Anterior cingulate cortex (tissue), 58 donors: Measurements from ENCODE around the gene DTNBP1.
A peak's percentile ranks its signal among the peaks of the same experiment; 100 is the strongest.
"Not testable (repeated sequence)": the region's sequence is repeated elsewhere in the genome, so short reads cannot be mapped to it uniquely, and the experiment has no call there.

ENCODE experiments used
- DNase-seq, 58 donors: peaks; one replicate each; lab custom pipeline; 2025; lab: John Stamatoyannopoulos, UW

The DTNBP1 gene

DNA sequence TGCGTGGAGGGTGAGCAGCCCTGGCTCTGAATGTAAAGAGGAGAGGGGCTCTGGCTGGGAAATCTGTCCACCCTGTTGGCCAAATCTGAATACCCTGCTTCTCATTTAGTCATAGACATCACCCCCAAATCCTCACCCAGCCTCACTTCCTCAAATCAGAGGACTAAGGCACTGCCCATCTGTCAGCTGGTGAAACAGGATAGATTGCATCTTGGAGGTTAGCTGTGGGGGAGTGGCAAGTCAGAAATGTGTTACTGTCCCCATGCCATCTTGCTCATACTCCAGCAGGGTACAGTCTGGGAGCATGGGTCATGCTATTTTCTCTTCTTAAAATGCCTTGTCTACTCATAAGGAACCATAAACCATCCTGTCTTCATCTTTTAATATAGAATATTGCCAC lies 9.5 kb upstream of the DTNBP1 start:
- DNase-seq, result no peak

DNA sequence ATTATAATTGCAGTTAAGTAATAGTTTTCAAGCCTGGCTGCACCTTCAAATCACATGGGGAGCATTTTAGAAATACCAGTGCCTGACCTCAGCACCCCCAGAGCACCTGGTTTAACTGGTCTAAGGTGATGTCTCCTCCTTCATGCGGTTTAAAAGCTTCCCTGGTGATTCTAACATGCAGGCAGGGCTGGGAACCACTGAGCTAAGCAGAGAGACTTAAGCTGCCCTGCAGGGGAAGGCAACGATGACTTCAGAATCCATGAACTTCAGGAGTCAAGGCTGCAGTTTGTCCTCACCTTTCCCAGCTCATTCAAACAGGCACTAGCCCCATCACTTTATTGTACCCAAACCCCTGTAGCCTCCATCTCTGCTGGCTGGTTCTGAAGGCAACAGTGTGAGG lies 6.1 kb upstream of the DTNBP1 start:
- DNase-seq, result no peak

DNA sequence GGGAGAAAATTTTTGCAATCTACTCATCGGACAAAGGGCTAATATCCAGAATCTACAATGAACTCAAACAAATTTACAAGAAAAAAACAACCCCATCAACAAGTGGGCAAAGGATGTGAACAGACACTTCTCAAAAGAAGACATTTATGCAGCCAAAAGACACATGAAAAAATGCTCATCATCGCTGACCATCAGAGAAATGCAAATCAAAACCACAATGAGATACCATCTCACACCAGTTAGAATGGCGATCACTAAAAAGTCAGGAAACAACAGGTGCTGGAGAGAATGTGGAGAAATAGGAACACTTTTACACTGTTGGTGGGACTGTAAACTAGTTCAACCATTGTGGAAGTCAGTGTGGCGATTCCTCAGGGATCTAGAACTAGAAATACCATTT lies 4.1 kb upstream of the DTNBP1 start:
- DNase-seq, result not testable (repeated sequence)

DNA sequence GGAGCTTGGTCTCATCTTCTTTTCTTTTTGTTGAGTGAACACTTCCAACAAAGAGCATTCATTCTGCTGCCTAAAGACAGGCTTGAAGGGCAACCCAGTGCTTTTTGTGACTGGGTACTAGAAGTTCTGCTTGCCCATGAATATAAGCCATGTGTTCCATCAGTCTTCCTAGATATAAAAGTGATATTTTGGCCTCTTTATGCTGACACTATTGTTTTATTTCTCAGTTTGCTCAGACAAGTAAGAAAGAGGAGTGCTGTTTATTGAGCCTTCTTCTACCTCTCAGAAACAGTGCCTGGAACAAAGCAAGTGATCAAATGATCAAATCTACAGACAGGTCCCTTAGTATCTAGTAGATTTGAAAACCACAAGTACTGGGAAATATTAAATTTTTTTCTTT lies 2.4 kb upstream of the DTNBP1 start:
- DNase-seq, result no peak

DNA sequence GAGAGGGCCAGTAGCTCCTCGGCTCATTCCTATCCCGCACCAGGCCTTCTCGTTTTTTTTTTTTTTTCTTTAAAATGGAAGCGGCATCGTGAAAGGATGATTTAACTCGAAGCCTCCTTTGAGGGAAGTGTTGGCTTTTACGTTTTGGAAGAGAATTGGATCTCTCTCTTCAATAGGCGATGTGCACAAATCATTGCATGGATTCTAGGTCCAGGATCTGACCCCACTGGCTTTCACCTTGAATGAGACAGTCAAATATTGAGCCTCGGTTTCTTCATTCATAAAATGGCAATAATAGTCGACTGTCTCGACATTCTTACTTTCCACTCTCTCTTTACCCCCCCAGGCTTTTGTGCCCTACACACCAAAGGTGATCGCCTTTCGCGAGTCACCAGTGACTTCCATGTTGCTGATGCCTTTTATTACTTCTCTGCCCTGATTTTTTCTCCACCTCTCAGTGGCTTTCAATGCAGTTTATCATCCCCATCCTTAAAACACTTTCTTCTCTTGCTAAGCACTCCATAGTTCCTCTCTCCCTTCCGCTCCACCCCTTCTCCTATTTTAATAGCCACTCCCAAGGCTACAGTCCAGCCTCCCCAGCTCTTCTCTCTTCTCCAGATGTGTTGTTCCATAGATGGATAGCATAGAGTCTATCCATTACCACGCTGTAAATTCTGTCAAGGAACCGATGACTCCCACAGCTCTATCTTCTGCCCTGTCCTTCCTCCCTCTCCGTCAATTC lies 473 bp upstream of the DTNBP1 start:
- no peak for DNase-seq

DNA sequence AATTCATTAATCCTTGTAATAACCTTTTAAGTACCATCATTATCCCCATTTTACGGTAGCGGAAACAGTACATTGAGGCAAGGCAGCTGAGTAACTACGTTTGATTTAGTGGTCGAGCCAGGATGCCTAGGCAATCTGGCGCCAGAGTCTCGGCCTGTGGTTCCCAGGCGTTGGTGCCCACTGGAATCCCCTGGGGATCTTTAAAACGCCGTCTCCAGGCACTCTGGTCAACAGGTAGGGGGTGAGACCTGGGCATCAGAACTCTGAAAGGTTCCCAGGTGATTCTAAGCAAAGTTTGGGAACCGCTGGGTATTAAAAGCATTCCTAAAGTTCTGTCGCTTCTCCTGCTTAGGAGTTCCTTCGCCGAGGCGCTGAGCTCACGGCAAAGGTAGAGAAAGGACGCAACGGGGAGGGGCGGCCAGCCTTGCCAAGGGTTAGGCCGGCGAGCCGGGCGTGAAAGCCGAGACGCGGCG lies 939 bp downstream of the DTNBP1 start:
- DNase-seq, result peak in 1 of 58 donors; percentile 26

DNA sequence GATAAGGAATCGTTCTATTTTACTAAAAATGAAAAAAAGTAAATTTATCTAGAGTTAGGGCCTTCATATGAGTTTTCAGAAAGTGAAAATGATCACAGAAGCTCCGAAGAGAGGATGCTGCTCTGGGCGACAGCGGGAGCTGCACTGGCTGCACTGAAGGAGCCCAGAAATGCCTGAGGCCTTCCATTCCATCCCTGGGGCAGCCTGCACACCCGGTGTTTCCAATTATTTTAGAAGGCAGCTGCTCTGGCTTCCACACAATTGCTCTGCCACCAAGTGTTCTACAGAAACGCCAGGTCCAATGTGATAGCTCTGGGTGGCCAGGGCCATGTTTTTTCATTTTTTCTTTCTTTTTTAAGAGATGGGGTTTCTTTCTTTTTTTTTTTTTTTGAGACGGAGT lies 3.6 kb downstream of the DTNBP1 start:
- peak in 1 of 58 donors; percentile 8 for DNase-seq

DNA sequence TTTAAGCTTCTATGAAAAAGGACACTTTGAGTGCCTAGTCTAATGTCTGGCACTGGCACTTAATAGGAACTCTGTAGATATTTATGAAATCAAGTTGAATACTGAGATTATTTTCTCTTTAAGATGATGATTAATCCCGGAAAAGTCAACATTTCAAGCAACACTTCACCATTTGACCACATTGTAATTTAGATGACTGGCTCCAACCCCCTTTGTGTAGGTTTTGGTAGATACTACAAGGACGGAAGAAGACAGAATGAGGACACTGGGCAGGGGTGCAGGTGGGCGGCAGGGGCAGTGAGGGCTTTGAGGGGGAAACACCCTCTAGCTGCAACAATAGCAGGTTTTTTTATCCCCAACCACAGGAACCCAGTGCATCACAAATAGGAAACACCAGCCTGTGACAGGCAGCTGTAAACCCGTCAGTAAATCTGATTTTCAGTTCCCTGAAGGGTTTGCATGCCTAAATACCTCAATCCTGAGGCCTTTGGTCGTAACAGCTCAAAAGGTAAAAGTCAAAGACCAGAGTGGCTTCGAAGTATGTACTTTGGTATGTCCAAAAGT lies 4.6 kb downstream of the DTNBP1 start:
- DNase-seq, result no peak

DNA sequence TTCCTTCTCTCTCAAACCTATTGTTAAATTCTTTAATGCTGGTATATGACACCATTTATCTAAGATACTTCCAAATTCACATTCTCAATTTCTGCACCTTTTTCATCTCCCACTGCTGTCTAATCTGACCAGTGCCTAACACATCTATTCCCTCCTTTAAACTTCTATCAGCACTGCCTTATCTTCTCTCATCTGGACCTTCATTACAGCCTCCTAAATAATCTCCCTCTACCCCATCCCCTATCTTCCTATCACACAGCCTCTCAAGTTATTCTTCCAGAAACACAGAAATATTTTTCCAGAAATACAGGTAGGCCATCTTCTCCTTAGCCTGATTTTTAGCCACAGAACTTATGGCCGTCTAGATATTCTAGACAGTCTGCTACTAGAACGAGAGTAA lies 5.5 kb downstream of the DTNBP1 start:
- DNase-seq, result no peak

DNA sequence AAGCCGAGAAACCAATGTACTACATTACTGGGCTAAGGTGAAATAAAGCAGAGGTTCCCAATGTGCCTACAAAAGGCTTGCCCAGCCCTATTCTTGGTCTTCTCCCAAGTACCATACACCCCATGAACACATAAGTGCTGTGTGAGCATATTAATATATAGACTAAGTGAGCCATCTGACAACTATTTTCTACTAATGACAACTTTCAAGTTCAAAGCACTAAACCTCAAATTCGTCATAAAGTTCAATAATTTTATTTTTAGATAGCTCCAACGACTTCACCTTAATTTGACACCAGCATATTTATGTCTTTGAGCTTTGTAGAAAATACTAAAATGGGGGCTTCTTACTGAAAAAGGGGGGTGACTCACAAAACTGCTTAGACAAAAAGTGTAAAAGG lies 6.7 kb downstream of the DTNBP1 start:
- DNase-seq, result no peak

DNA sequence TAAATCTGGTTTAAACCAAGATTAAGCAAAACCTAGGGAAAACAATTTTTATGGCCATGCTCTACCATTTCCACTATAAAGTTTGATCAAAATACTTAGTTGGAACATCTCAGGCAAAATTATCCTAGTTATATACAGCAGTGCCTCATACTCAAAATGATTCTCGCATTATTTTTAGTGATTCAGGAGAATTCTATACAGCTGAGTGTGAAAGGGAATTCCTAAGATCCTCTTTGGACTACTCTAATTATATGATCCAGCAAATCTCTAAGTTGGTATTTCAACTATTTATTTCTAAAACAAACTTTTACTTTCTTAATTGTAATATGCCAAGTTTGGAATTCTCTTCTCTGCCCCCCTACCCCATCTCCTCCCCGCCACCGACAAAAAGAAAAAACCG lies 8.6 kb downstream of the DTNBP1 start:
- DNase-seq, result no peak

DNA sequence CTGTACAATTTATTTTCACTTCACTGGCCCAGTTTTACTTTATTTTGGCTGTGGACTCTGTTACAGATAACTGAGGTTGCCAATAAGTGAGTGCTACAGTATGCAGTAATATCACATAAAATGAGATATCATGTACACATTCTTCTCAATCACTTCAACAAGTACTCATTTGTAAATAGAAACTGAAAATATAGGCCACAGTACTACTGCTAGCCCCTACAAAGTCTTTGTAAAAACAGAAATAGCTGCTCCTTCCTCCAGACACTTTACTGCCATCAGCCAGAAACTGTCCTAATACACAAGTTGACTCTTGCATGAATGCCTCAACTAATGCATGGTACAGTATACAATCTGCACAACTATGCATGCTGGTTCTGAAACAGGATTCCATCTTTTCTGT lies 9.2 kb downstream of the DTNBP1 start:
- DNase-seq, result no peak

DNA sequence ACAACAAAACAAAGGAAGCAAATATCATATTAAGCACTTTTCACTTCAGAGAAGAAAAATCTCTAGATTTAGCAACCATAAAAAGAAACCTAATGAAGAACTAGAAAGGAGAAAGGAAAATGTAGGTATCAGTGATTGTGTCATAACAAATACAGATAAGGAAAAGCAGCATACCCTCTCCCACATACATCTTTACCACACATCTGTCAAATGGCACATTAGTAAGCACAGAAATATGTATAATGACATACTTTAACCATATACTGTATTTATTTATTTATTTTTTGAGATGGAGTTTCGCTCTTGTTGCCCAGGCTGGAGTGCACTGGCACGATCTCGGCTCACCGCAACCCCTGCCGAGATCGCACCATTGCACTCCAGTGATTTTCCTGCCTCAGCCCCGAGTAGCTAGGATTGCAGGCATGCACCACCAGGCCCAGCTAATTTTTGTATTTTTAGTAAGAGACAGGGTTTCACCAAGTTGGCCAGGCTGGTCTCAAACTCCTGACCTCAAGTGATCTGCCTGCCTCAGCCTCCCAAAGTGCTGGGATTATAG lies 12.7 kb downstream of the DTNBP1 start:
- not testable (repeated sequence) for DNase-seq

DNA sequence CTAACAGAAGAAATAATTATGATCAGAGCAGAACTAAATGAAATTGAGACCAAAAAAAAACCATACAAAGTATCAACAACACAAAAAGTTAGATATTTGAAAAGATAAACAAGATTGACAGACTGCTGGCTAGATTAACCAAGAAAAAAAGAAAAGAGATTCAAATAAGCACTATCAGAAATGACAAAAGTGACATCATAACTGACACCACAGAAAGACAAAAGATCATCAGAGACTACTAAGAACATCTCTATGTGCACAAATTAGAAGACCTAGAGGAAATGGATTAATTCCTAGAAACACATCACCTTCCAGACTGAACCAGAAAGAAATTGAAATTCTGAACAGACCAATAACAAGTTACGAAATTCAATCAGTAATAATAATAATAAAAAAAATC lies 17.9 kb downstream of the DTNBP1 start:
- no peak for DNase-seq

DNA sequence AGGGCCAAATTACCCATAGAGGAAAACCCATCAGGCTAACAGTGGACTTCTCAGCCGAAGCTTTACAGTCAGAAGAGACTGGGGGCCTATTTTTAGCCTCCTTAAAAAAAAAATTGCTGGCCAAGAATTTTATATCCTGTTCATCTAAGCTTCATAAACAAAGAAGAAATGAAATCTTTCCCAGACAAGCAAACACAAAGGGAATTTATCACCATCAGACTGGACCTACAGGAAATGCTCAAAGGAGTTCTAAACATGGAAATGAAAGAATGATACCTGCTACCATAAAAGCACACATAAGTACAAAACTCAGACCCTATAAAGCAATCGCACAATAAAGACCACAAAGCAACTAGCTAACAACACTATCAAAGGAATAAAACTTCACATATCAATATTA lies 19.3 kb downstream of the DTNBP1 start:
- no peak for DNase-seq

DNA sequence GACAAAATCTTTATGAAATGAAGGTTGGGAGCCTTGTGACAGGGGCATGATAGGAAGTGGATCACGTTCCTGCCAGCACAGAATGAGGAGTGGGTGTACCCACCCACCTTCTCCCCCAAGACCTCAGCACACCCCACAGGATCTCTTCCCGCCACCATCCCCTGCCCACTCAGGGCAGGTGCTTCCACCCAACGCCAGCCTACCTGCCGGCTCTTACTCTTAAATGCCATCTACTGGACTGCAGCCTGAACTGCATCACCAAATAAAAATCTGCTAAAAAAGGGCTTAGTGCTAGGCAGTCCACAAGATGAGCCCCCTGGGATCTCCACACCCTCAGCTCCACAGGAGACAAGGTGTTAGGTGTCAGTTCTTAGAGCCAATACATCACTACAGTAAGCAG lies 20.6 kb downstream of the DTNBP1 start:
- no peak for DNase-seq

DNA sequence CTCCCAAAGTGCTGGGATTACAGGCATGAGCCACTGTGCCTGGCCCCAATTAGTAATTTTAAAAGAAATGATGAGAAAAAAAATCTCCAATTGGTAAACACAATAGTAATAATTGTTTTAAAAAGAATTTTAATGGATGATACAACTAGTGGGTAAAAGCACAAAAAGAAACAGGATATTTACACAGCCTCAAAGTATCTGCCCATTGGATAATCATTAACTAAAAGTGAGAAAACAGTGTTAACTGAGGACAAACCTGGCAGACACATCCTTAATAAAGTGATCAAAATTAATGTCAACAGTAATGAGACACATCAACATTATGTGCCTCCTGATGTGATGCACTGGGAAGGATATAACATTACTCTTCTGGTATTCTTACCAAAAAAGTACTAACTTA lies 24.5 kb downstream of the DTNBP1 start:
- DNase-seq, result no peak

DNA sequence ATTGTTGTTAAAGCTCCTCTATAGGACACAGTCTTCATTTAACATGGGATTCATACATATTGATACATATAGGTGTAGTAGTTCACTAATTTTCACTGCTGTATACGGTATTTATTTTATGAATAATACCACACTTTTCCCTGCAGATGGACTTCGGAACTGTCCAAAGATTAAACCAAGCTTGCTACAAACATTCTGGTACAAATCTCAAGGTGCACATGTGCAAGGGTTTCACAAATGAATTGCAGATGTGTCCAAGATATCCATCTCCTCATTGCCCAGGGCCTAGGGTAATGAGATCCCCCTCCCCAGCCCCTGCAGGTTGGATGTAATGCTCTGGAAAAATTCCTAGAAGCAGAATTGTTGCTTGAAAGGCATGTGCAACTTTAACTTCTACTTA lies 31.4 kb downstream of the DTNBP1 start:
- no peak for DNase-seq

DNA sequence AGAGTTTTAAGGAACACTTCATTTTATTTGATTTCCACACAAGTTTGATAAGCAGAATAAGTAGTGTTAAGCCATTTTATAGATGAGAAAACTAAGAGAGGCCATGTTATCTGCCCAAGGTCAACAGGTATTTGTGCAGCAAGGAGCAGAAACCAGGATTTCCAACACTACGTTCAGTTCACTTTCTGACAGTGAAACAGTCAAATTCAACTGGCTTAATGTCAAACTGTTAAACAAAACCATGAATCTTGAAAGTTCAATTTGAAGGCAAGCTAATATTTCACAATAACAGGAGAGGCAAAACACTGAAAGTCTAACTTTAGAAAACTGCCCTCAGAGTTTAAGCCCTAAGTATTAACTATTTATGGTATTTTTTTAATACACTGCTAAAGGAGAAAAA lies 32.6 kb downstream of the DTNBP1 start:
- DNase-seq, result no peak

DNA sequence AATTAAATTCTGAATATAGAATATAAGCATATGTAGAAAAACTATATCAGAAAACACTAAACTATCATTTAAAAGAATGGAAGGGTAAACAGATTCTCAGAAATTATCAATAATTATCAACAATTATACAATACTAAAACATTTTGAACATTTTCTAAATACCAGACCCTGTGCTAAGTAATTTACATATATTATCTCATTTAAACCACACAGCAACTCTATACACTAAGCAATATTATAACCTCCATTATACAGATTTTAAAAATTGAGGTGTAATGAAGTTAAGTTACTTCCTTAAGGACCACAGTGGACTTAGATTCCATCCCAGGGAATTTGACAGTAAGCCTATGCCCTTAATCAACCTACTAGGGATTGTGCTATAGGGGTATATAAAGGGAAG lies 33.3 kb downstream of the DTNBP1 start:
- no peak for DNase-seq

DNA sequence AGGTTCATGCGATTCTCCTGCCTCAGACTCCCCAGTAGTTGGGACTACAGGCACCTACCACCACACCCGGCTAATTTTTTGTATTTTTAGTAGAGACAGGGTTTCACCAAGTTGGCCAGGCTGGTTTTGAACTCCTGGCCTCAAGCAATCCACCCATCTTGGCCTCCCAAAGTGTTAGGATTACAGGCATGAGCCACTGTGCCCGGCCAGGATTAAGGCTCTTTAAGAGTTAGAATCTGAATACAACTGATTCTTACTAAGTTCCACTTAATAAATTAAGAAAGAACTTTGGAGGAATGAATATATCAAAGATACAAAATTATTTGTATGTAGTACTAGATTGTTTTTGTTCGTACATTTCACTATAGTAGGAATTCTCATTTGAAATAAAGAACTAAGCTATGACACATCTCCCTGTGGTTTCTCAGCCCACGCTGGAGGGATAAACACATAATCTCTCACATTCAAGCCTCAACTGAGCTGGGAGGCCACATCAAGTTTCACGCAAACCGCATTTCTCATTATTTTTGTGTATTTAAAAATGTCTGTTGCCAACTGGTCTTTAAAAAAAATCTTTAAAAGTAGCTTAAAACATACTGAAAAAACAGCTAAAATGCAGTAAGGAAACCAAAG lies 34.2 kb downstream of the DTNBP1 start:
- DNase-seq, result no peak

DNA sequence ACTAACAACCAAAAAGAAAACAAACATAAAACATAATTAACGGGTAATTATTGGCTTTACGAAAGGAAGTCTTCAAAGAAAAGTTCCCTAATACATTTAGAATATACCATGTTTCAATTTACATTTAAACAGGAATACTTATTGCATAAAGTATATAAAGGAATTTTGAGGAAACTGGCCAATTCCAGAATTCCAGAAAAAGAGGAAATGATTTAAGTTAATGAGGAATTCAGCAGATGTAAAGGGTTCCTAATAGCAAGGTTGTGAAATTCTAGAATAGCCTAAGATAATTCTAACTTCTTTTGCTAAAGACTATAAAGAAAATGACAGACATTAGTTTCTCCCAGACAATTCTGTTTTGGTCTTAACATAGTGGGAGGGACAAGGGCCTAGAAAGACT lies 35.0 kb downstream of the DTNBP1 start:
- no peak for DNase-seq
